NCI-H1930 (cell line): ENCODE measurements around the gene PRRG2.

ENCODE experiments used
- DNase-seq, 2 experiments: peaks; one replicate each; lab custom pipeline; 2025; lab: John Stamatoyannopoulos, UW

PRRG2 gene

GRCh38 chr19:49640113-49640898, 59.2 kb downstream of the PRRG2 start, which contains the start of gene RRAS:
Gene RRAS (minus strand): TSS chr19:49640143. CDS start chr19:49640098, 45 bp downstream.
- peak; percentile 99 for DNase-seq
